Measurements from ENCODE around the gene SUPT3H.

The SUPT3H gene

GRCh38 chr6:44983467-44984365, 394.0 kb downstream of the SUPT3H start:
- no peak for TF ChIP-seq CTCF (IDR thresholded peaks at IDR 0.05; ENCODE audit: control extremely low read depth, extremely low read depth, low read depth, missing control alignments)
- CTCF ChIA-PET, result interaction anchor here (0.9 to 1.2 kb wide), 2 partner anchors 38 to 51 kb away, joined by 3 read pairs; no protein-coding TSS in a partner anchor
- no peak for DNase-seq (ENCODE audit: extremely low spot score)
- POLR2A ChIA-PET, result no interaction called here

- no peak for TF ChIP-seq CTCF (IDR thresholded peaks at IDR 0.05; ENCODE audit: control extremely low read depth, extremely low read depth, low read depth, missing control alignments)
- POLR2A ChIA-PET, result no interaction called here
- no peak for DNase-seq (ENCODE audit: extremely low spot score)
- CTCF ChIA-PET, result interaction anchor here (1.5 to 1.7 kb wide), 2 partner anchors 16 to 20 kb away, joined by 3 to 4 read pairs; no protein-coding TSS in a partner anchor
Observed at GRCh38 chr6:44980841-44981240, 396.9 kb downstream of the SUPT3H start.

- CTCF ChIA-PET, result interaction anchor here (1.4 kb wide), 1 partner anchor 22 kb away, joined by 3 read pairs; no protein-coding TSS in a partner anchor
- no peak for DNase-seq (ENCODE audit: extremely low spot score)
- POLR2A ChIA-PET, result no interaction called here
- no peak for TF ChIP-seq CTCF (IDR thresholded peaks at IDR 0.05; ENCODE audit: control extremely low read depth, extremely low read depth, low read depth, missing control alignments)
Observed at GRCh38 chr6:44976677-44977641, 400.8 kb downstream of the SUPT3H start.

- no peak for DNase-seq (ENCODE audit: extremely low spot score)
- ChIA-PET POLR2A (no interaction called here), CTCF (interaction anchor here (1.3 to 1.6 kb wide), 2 partner anchors 10 to 23 kb away, joined by 3 to 4 read pairs; no protein-coding TSS in a partner anchor)
- no peak for TF ChIP-seq CTCF (IDR thresholded peaks at IDR 0.05; ENCODE audit: control extremely low read depth, extremely low read depth, low read depth, missing control alignments)
Observed at GRCh38 chr6:44974511-44974910, 403.2 kb downstream of the SUPT3H start.

GRCh38 chr6:44972709-44973108, 405.0 kb downstream of the SUPT3H start:
- DNase-seq (ENCODE audit: extremely low spot score), result no peak
- ChIA-PET POLR2A (no interaction called here), CTCF (no interaction called here)
- TF ChIP-seq CTCF (IDR thresholded peaks at IDR 0.05; ENCODE audit: control extremely low read depth, extremely low read depth, low read depth, missing control alignments), result no peak
